ENCODE measurements around the gene CCR2.

- TF ChIP-seq CTCF (IDR thresholded peaks at IDR 0.05) (no peak), ZFX (IDR thresholded peaks at IDR 0.05; ENCODE audit: borderline replicate concordance) (no peak)
Observed at GRCh38 chr3:46375814-46376213, 21.9 kb downstream of the CCR2 start.
